Astrocyte of the hippocampus (primary cell): ENCODE measurements around the gene PACSIN3.
A peak's percentile ranks its signal among the peaks of the same experiment; 100 is the strongest.

Source experiments
- DNase-seq: peaks from one replicate; pipeline ENCODE4 v3.0.0; 2011; ENCODE audit warnings: low read depth, low spot score

The PACSIN3 gene

GRCh38 chr11:47176328-47177228 is 9.7 kb downstream of the PACSIN3 start, which contains the start of gene ARFGAP2:
Gene ARFGAP2 (minus strand): TSS chr11:47176879. CDS start chr11:47176853, 26 bp downstream.
- peak; percentile 99 for DNase-seq

GRCh38 chr11:47175746-47176327 is 10.4 kb downstream of the PACSIN3 start:
- DNase-seq = no peak

- DNase-seq = no peak
These were observed 13.4 kb downstream of the PACSIN3 start for GRCh38 chr11:47172740-47173336.

GRCh38 chr11:47171856-47172255 is 14.4 kb downstream of the PACSIN3 start:
- no peak for DNase-seq

GRCh38 chr11:47171061-47171838 is 15.0 kb downstream of the PACSIN3 start:
- DNase-seq = no peak

GRCh38 chr11:47166368-47166767 is 19.9 kb downstream of the PACSIN3 start:
- DNase-seq = no peak

GRCh38 chr11:47165253-47165840 is 20.9 kb downstream of the PACSIN3 start:
- DNase-seq = no peak

- DNase-seq = no peak
These were observed 21.9 kb downstream of the PACSIN3 start for GRCh38 chr11:47164321-47164720.

- DNase-seq = no peak
These were observed 22.3 kb downstream of the PACSIN3 start for GRCh38 chr11:47163898-47164297.

- DNase-seq = no peak
These were observed 23.0 kb downstream of the PACSIN3 start for GRCh38 chr11:47163193-47163592.

- no peak for DNase-seq
These were observed 23.8 kb downstream of the PACSIN3 start for GRCh38 chr11:47162426-47162825.

- DNase-seq = no peak
These were observed 24.3 kb downstream of the PACSIN3 start for GRCh38 chr11:47161890-47162289.

GRCh38 chr11:47161134-47161854 is 24.9 kb downstream of the PACSIN3 start:
- peak; percentile 85 for DNase-seq

- DNase-seq = no peak
These were observed 25.5 kb downstream of the PACSIN3 start for GRCh38 chr11:47160753-47161133.

- DNase-seq = no peak
These were observed 28.0 kb downstream of the PACSIN3 start for GRCh38 chr11:47158242-47158641.

- no peak for DNase-seq
These were observed 28.4 kb downstream of the PACSIN3 start for GRCh38 chr11:47157805-47158204.

GRCh38 chr11:47156951-47157350 is 29.3 kb downstream of the PACSIN3 start:
- no peak for DNase-seq

- peak; percentile 54 for DNase-seq
These were observed 29.9 kb downstream of the PACSIN3 start for GRCh38 chr11:47156333-47156732.

GRCh38 chr11:47155879-47156278 is 30.4 kb downstream of the PACSIN3 start:
- no peak for DNase-seq
